ENCODE results near the gene ADPRHL1. TPM values are rescaled to one million over a fixed set of nuclear protein-coding genes. Genes with fewer than 3 reads are reported as not detected.
"Not testable (repeated sequence)": the region's sequence is repeated elsewhere in the genome, so short reads cannot be mapped to it uniquely, and the experiment has no call there.

The ADPRHL1 gene
- polyA plus RNA-seq, 1 donor = 295 TPM

DNA sequence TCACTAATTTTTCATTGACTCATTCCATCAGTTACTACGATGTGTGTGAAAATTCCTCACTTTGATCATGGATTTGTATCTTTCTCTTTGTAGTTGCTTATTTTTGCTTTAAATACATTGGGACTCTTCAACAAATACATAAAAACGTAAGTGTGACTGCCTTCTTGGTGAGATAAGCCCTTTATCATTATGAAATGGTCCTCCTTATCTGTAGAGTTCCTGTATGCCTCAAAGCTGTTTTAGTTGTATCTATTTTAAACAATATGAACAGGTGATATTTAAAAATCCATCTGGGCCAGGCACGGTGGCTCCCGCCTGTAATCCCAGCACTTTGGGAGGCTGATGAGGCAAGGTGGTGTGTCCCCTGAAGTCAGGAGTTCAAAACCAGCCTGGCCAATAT is 25.9 kb upstream of the ADPRHL1 start:
- no peak for DNase-seq (ENCODE audit: low read depth)

DNA sequence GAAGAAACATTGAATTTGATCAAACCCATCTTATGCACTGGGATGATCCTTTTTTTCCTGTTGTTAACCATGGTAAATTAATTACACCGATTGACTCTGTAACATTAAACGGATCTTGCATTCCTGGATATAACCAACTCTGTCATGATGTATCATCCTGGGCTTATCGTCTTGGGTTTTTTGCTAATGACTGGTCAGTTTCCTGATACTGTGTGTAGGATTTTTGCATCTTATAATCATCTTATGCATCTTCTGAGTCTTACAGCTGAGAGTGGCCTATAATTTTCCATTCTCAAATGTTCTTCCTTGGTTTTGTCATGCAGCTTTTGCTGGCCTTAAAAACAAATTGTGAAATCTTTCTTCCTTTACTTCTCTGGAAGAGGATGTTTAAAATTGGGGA is 24.4 kb upstream of the ADPRHL1 start:
- no peak for DNase-seq (ENCODE audit: low read depth)

DNA sequence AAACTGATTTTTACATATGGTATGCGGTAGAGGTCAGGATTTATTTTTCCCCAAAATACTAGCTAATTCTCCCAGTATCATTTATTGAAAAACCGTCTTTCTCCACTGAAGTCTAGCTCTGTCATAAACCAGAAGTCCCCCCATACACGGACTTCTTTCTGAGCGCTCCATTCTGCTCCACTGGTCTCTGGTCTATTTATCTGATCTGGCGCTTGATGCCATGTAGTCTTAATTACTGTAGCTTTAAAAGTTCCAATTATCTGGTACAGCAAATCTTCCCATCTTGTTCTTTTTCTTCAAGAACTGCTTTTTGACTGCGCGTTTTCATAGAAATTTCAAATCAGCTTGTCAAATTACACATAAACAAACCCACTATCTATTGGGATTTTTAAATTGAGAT is 23.5 kb upstream of the ADPRHL1 start:
- no peak for DNase-seq (ENCODE audit: low read depth)

DNA sequence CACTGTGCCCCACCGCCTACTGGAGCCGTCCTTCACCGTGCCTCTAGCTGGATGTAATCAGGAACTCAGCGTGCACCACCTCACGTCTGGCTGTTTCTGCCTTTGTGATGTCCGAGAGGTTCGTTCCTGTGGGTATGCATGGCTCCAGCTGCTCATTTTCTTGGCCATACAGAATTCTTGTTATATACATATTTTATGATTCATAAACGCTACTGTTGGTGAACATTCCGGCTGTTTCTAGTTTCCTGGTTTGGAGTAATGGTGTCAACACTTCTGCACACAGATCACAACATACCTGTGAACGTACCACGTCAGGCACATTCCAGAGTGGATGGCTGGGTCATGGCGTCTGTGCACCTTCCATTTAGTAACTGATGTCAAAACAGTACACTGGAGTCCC is 22.6 kb upstream of the ADPRHL1 start:
- DNase-seq (ENCODE audit: low read depth) = no peak

DNA sequence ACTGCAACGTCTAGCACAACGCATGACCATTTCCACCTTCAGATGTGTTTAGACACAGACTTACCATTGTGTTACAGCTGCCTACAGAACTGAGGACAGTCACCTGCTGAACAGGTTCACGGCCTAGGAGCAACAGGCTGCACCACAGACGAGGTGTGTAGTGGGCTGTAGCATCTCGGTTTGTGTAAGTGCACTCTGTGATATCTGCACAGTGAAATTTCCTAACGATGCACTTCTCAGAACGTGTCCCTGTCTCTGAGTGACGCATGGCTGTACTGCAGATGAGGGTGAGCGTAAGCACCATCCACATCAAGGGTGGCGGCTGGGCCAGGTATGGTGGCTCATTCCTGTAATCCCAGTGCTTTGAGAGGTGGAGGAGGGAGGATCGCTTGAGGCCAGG is 22.0 kb upstream of the ADPRHL1 start:
- DNase-seq (ENCODE audit: low read depth) = no peak

DNA sequence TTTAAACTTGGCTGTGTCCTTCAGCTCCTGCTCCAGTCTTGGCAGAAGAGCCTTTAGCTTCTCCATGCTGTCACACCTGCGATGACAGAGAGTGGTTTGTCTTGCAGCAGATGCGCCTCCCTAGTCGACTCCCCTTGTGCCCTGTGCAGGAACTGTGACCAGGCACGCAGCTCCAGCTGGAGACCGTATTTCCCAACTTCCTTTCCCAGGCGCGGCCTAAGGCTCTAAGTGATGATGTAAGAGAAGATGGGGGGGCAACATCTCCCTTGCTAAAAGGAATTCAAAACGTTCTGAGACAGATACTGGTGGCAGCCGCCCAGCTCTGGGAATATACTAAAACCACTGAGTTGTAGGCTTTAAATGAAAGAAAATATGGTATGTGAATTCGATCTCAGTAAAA is 20.9 kb upstream of the ADPRHL1 start:
- no peak for DNase-seq (ENCODE audit: low read depth)

DNA sequence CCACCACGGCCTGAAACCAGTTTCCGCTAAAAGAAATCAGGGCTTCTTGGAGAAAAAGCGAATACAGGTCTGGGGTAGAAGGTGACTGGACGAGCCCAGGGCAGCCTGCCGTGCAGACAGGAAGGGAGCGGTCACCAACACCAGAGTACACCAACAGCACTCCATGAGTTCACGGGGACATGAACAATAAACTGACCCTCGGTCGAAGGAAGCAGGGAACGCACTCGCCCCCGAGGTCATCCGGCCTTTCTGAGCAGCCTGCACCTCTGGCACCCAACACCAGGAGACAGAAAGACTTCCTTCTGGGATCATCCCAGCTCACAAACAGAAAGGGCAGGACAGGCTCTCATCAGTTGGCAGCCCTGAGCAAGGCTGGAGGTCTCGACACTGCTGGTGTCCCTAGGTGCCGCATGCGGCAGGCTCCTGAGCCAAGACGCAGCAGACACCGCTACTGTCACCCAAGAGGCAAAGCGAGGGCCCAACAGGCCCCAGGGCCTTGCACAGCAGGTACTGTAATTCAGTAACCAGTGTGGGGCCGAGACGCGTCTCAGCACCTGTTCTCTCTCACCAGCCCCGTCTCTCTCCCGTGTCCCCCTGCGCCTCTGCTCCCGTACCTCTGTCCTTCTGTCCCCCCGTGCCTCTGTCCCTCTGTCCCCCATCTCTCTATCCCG is 19.2 kb upstream of the ADPRHL1 start:
- DNase-seq (ENCODE audit: low read depth) = no peak

DNA sequence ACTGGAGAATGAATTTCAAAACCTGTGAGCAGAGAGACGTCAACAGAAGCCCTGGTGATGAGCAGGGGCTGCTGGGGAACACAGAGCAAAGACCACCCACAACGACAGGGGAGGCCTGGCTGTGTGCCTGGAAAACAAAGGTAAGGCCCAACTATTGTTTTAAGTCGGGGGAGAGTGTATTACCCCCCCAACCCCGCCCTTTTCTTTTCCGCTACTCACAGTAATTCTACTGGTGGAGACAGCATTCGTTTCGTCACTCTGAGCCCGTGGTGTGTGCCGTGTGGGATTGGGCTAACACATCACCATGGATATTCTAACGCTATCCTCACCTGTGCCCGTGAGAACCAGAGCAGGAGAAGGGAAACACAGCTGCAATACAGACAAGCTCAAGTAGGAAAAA is 18.6 kb upstream of the ADPRHL1 start:
- DNase-seq (ENCODE audit: low read depth) = no peak

DNA sequence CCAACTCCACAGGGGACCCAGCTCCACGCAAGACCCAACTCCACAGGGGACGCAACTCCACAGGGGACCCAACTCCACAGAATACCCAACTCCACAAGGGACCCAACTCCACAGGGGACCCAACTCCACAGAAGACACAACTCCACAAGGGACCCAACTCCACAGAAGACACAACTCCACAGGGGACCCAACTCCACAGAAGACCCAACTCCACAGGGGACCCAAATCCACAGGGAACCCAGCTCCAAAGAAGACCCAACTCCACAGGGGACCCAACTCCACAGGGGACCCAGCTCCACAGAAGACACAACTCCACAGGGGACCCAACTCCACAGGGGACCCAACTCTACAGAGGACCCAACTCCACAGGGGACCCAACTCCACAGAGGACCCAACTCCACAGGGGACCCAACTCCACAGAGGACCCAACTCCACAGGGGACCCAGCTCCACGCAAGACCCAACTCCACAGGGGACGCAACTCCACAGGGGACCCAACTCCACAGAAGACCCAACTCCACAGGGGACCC is 17.4 kb upstream of the ADPRHL1 start:
- DNase-seq (ENCODE audit: low read depth) = not testable (repeated sequence)

DNA sequence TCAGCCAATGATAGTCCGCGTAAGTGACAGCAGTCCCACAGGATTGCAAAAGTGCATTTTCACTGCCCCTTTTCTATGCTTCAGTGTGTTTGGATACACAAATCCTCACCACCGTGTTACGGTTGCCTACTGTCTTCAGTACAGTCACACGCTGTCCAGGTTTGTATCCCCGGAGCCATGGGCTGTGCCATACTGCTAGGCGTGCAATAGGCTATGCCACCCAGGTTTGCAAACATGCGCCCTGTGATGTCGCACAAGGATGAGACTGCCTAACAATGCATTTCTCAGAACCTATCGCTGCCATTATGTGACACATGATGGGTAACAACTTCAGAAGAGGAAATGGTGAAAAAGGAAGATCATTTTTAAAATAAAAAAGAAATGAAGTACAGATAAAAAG is 16.8 kb upstream of the ADPRHL1 start:
- DNase-seq (ENCODE audit: low read depth) = no peak

DNA sequence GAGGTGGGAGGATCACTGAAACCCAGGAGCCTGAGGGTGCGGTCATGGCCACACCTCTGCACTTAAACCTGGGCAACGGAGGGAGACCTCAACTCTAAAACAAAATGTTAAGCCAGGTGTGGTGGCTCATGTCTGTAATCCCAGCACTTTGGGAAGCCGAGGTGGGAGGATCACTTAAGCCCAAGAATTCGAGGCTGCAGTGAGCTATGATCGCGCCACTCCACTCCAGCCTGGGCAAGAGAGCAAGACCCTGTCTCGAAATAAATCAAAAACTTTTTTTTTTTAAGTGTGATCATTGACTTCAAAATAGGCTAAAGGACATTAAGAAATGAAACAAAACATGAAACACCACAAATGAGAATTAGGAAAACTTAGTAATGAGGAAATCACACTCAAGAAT is 16.3 kb upstream of the ADPRHL1 start:
- no peak for DNase-seq (ENCODE audit: low read depth)

DNA sequence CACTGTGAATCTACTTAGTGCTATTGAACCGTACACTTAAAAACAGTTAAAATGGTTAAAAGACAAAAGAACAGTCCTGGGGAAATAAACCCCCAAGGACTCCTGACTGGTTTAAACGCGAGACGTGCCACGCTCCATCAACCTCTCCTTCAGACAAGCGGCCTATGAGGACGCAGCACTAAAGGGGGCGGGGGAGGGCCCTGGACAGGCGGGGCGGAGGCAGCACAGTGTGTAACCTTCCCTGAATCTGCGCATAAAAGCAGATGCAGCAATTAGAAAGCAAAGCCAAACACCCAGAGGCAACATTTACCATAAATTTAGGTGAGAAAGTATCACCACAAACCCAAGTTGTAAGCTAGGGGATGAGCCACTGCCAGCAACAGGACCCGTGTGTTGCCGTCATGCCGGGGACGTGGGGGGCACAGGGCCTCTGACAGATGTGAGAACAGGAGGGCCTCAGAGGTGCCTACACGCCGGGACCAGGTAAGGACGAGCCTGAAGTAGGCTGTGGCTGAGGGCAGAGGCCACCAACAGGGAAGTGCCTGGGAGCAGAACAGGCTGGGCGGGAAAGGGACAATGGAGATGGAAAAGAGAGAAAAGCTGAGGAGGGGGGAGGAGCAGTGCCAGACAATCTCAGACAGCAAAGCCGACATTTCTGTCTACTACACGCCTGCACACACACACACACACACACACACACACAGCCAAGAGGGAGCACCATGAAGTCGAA is 15.3 kb upstream of the ADPRHL1 start:
- DNase-seq (ENCODE audit: low read depth) = no peak

DNA sequence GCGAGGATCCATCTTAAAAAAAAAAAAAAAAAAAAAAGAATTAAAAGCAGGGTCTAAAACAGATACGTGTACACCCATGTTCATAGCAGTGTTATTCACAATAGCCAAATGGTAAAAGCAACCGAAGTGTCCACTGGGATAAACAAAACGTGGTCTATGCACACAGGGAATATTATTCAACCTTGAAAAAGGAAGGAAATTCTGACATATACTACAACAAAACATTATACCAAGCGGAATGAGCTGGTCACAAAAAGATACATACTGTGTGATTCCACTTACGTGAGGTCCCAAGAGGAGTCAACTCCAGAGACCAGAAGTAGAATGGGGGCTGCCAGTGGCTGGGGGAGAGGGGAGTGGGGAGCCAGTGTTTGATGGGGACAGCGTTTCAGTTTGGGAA is 14.7 kb upstream of the ADPRHL1 start:
- no peak for DNase-seq (ENCODE audit: low read depth)

DNA sequence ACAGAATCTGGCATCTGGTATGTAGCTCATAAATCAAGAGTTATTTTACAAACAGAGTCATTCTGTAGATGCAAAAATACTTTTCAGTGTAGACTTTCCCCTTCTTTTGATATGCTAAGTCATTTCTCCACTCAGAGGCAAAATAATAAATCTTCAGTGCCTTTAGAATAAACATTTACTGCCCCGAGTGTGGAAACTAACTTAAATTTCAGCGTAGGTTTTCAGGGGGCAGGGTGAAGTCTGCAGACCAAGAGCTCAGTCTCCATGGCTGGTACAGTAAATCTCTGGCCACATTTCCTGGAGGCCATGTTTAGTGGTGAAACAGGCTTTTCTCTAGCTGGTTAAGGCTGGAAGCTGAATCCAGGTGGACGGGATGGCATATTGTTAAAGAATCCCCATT is 13.1 kb upstream of the ADPRHL1 start:
- no peak for DNase-seq (ENCODE audit: low read depth)

DNA sequence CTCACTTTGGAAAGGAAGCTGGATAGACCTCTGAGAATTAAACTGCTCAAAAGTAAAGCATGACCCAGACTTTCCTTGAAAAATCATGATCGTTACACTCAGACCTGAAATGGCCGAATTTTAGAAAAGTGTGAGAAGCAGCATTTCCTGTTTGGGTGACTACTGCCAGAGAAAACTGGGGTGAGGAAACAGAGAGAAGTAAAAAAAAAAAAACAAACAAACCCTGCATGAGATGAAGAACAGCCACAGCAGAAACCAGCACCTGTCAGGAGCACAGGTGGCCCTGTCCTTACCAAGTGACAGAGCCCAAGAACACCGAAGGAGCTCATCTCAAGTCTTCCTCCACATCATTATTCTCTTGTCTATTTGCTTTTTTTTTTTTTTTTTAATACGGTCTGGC is 12.0 kb upstream of the ADPRHL1 start:
- no peak for DNase-seq (ENCODE audit: low read depth)

DNA sequence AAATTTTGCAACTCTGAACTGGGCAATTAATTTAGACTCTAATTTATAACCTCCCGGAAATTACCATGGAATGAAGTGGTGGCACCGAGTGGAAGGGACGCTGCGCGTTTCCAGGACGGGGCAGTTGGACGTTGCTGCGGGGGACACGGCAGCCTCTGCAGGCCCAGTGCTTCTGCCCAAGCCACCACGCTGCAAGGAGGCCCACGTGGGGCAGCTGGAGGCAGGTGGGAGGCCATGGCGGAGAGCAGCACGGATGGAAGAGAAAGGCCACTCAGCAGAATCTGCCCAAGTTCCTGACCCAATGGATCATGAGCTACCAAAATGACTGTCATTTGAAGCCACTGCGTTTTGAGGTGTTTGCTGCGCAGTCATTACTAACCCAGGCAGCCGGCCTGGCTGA is 11.2 kb upstream of the ADPRHL1 start:
- DNase-seq (ENCODE audit: low read depth) = no peak

DNA sequence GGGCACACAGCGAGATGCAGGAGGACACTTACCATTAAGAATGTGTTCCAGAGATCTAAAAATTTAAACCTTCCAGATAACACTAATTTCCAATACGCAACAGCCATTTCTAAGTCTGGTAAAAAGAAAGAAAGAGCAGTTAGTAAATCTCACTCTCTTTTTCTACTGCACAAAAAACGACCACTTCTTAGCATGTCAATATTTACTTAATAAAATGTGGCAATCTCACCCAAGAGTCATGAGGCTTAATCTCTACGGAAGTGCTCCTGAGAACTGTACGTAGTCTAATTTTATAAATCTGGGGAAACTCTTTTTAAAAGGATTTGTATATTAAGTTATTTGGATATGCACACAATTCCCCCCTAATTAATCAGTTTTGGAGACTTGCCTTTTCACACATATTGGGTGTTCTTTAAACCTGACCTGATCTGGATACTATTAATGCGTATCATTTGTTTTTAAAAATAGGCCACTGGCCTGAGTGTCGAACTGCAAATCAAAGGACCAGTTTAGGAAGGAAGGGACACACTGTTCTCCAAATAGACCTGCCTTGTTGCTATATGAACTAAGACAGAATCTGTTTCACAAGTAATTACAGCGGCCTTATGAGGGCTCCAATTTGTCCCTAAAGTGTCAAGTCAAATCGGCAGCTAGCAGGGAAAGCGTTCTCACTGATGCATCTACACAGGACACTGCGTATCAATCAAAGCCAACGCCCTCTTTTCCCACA is 7.9 kb upstream of the ADPRHL1 start:
- DNase-seq (ENCODE audit: low read depth) = no peak

DNA sequence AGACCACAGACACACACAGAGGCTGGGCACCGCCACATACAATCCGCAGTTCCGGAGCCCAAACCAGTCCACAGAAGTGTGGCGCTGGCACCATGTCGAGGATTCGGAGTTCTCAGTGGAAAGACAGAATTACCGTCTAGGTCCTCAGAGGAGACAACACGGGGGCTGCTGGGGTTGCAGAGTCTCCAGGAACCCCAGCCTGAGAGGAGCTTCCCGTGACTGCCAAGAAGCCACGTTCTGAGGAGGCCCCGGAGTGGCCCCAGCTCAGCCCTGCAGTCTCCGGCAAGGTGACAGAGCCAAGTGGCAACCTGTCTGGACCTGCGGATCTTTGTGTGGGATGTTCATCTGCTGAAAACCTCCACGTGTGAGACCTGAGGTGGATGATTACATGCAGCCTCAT is 7.3 kb upstream of the ADPRHL1 start:
- no peak for DNase-seq (ENCODE audit: low read depth)

DNA sequence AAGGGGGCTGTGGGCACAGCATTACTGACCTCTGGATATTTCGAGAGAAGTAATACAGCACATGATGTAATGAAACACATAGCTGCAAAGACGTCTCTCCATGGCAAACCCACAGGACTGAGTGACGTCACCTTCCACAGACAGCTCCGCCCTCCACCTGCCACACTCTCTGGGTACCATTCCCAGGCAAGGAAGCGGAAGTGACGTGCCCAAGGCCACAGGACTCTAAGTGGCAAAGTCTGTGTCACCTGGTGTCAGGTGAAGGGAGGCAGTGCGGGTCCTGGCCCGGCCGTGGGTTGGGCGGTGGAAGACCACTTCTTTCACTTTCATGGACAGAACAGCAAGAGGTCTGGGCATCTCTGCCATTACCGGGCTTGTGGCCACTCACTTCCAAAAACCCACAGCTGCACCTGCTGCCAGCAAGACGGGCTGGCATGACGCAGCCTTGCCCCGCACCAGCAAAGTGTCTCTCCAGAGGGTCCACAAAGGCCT is 6.8 kb upstream of the ADPRHL1 start:
- DNase-seq (ENCODE audit: low read depth) = no peak

DNA sequence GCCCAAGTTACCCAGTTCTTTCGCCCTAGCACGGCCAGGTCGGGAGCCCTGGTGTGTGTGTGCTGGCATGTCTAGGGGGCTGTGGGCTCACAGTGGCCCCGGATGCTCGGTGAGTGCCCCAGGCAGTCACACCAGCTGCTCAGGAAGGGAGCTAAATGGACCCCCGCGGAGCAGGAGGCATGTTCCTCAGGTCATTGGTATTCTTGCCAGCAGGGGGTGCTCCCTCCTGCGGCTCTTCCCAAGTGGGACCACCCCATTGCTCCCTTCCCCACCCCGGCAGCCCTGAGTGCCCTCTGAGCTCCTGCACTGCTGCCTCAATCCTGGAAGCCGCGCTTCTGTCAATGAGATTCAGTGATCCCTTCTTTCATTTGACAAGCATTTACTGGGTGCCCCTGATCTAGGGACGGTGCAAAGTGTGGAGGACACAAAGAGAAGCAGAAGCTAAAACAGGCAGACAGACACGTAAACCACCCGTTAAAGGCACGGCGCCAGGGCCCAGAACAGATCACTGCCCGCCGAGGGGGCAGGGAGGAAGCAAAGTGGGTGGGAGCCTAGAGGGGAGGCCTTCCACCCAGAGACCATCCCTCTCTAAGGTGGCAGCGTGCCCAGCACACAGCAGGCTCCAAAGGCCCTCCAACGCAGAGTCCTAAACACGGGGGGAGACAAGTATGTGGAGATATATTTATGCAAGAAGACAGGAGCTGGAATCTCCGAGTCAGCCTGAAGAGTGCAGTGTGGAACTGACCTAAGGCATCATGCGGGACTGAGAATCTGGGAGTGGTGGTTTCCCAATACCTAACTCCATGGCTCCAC is 5.2 kb upstream of the ADPRHL1 start:
- DNase-seq (ENCODE audit: low read depth) = no peak

DNA sequence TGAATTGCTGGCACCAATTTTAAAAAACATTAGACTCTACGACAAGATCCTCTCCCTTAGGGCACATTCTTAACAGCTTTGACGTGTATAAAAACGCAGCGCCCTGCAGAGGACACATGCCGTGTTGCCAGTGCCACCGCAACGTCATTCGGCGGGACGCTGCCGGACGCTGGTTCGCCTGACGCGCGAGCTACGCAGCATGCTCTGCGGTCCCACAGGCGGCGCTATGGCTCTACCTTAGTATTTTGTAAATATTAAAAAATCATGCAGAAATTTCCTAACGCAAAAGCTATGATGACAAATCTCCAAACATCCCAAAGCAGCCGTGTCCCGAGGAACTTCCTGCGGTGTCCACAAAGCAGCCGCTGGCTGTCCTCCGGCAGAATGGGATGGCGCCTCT is 4.2 kb upstream of the ADPRHL1 start:
- no peak for DNase-seq (ENCODE audit: low read depth)

All from forelimb muscle (tissue), 1 donor.